T-helper 2 cell treated with Interferon-gamma antibody and Interleukin-4, amounts not matched to agents 5 μg/mL and 100 μg/mL, for 36 hours (primary cell): Measurements from ENCODE around the gene IFNL3.
A peak's percentile ranks its signal among the peaks of the same experiment; 100 is the strongest.
"Not testable (repeated sequence)": the region's sequence is repeated elsewhere in the genome, so short reads cannot be mapped to it uniquely, and the experiment has no call there.

Experiments used
- DNase-seq: peaks from one replicate; pipeline ENCODE4 v3.0.0; 2021; ENCODE audit warnings: low spot score
- H3K27ac Mint-ChIP-seq: one replicate; pipeline ENCODE4 v1.8.0; 2021; ENCODE audit warnings: mild to moderate bottlenecking, mixed read lengths
- H3K27me3 Mint-ChIP-seq: one replicate; pipeline ENCODE4 v1.8.0; 2021; ENCODE audit warnings: low read depth, mixed read lengths
- H3K36me3 Mint-ChIP-seq: one replicate; pipeline ENCODE4 v1.8.0; 2021; ENCODE audit warnings: low read depth, mixed read lengths
- H3K4me1 Mint-ChIP-seq: one replicate; pipeline ENCODE4 v1.8.0; 2021; ENCODE audit warnings: low read depth, mixed read lengths
- H3K4me3 Mint-ChIP-seq: one replicate; pipeline ENCODE4 v1.8.0; 2022; ENCODE audit warnings: mild to moderate bottlenecking, moderate library complexity, mixed read lengths
- H3K9me3 Mint-ChIP-seq: one replicate; pipeline ENCODE4 v1.8.0; 2021; ENCODE audit warnings: mixed read lengths

IFNL3 gene

GRCh38 chr19:39218230-39219007, 26.4 kb downstream of the IFNL3 start:
- Mint-ChIP-seq H3K4me1 (no peaks in the 10 kb centered on the region), H3K9me3 (no peaks in the 10 kb centered on the region), H3K27ac (no peak overlapping the region), H3K4me3 (no peak overlapping the region), H3K27me3 (peaks cover 12% of the 10 kb centered on the region), H3K36me3 (no peaks in the 10 kb centered on the region)
- no peak for DNase-seq

GRCh38 chr19:39217094-39217493, 27.7 kb downstream of the IFNL3 start:
- no peak for DNase-seq
- no peaks in the 10 kb centered on the region for H3K4me1 Mint-ChIP-seq
- H3K4me3 Mint-ChIP-seq, result no peak overlapping the region
- H3K27me3 Mint-ChIP-seq, result peaks cover 12% of the 10 kb centered on the region
- no peak overlapping the region for H3K27ac Mint-ChIP-seq
- H3K9me3 Mint-ChIP-seq, result no peaks in the 10 kb centered on the region
- no peaks in the 10 kb centered on the region for H3K36me3 Mint-ChIP-seq

GRCh38 chr19:39215323-39215722, 29.5 kb downstream of the IFNL3 start:
- H3K27ac Mint-ChIP-seq, result not testable (repeated sequence)
- peaks cover 12% of the 10 kb centered on the region for H3K27me3 Mint-ChIP-seq

GRCh38 chr19:39212375-39212742, 32.4 kb downstream of the IFNL3 start:
- H3K4me3 Mint-ChIP-seq, result no peak overlapping the region
- H3K4me1 Mint-ChIP-seq, result no peaks in the 10 kb centered on the region
- H3K27me3 Mint-ChIP-seq, result peaks cover 10% of the 10 kb centered on the region
- H3K36me3 Mint-ChIP-seq, result no peaks in the 10 kb centered on the region
- H3K9me3 Mint-ChIP-seq, result no peaks in the 10 kb centered on the region
- DNase-seq, result peak; percentile 34
- H3K27ac Mint-ChIP-seq, result no peak overlapping the region

More at GRCh38 chr19:39215323-39215722, 29.5 kb downstream of the IFNL3 start:
- H3K4me1 Mint-ChIP-seq, H3K36me3 Mint-ChIP-seq, DNase-seq, H3K9me3 Mint-ChIP-seq, H3K4me3 Mint-ChIP-seq: not testable (repeated sequence)

GRCh38 chr19:39211731-39212374, 33.0 kb downstream of the IFNL3 start:
- Mint-ChIP-seq H3K27me3 (peaks cover 5% of the 10 kb centered on the region), H3K27ac (no peak overlapping the region), H3K4me1 (no peaks in the 10 kb centered on the region), H3K4me3 (no peak overlapping the region), H3K9me3 (no peaks in the 10 kb centered on the region), H3K36me3 (no peaks in the 10 kb centered on the region)
- no peak for DNase-seq

- H3K27me3 Mint-ChIP-seq, result peaks cover 16% of the 10 kb centered on the region
- no peaks in the 10 kb centered on the region for H3K36me3 Mint-ChIP-seq
- H3K9me3 Mint-ChIP-seq, result no peaks in the 10 kb centered on the region
These were observed 35.6 kb downstream of the IFNL3 start for GRCh38 chr19:39209196-39209595.

GRCh38 chr19:39208175-39208795, 36.5 kb downstream of the IFNL3 start:
- no peak overlapping the region for H3K4me3 Mint-ChIP-seq
- no peak for DNase-seq
- no peaks in the 10 kb centered on the region for H3K9me3 Mint-ChIP-seq
- H3K27ac Mint-ChIP-seq, result no peak overlapping the region
- no peaks in the 10 kb centered on the region for H3K36me3 Mint-ChIP-seq
- no peaks in the 10 kb centered on the region for H3K4me1 Mint-ChIP-seq
- peaks cover 23% of the 10 kb centered on the region for H3K27me3 Mint-ChIP-seq

More at GRCh38 chr19:39209196-39209595, 35.6 kb downstream of the IFNL3 start:
- Mint-ChIP-seq H3K27ac (no peak overlapping the region), H3K4me3 (no peak overlapping the region), H3K4me1 (no peaks in the 10 kb centered on the region)
- no peak for DNase-seq

GRCh38 chr19:39207293-39207836, 37.4 kb downstream of the IFNL3 start:
- Mint-ChIP-seq H3K36me3 (no peaks in the 10 kb centered on the region), H3K27me3 (peaks cover 31% of the 10 kb centered on the region), H3K4me1 (no peaks in the 10 kb centered on the region), H3K27ac (no peak overlapping the region), H3K4me3 (no peak overlapping the region), H3K9me3 (no peaks in the 10 kb centered on the region)
- no peak for DNase-seq

GRCh38 chr19:39206122-39206521, 38.7 kb downstream of the IFNL3 start:
- H3K36me3 Mint-ChIP-seq, result no peaks in the 10 kb centered on the region
- H3K4me3 Mint-ChIP-seq, result no peak overlapping the region
- DNase-seq, result no peak
- H3K4me1 Mint-ChIP-seq, result no peaks in the 10 kb centered on the region
- H3K9me3 Mint-ChIP-seq, result no peaks in the 10 kb centered on the region
- no peak overlapping the region for H3K27ac Mint-ChIP-seq
- H3K27me3 Mint-ChIP-seq, result peaks cover 37% of the 10 kb centered on the region

- Mint-ChIP-seq H3K9me3 (no peaks in the 10 kb centered on the region), H3K27ac (no peak overlapping the region), H3K36me3 (no peaks in the 10 kb centered on the region), H3K27me3 (peaks cover 44% of the 10 kb centered on the region), H3K4me3 (no peak overlapping the region), H3K4me1 (no peaks in the 10 kb centered on the region)
- DNase-seq, result no peak
These were observed 39.4 kb downstream of the IFNL3 start for GRCh38 chr19:39205449-39205764.

- Mint-ChIP-seq H3K4me3 (no peak within 1 kb of the TSS), H3K27ac (no peak within 1 kb of the TSS)
These were observed 41.1 kb downstream of the IFNL3 start, which contains the start of gene SYCN for GRCh38 chr19:39203372-39204341. SYCN (minus strand) TSS chr19:39204263; CDS start chr19:39204254, 9 bp downstream.

GRCh38 chr19:39202998-39203355, 41.8 kb downstream of the IFNL3 start:
- H3K27ac Mint-ChIP-seq, result no peak overlapping the region
- no peak for DNase-seq
- H3K27me3 Mint-ChIP-seq, result peaks cover 56% of the 10 kb centered on the region
- no peaks in the 10 kb centered on the region for H3K9me3 Mint-ChIP-seq
- no peaks in the 10 kb centered on the region for H3K4me1 Mint-ChIP-seq
- no peak overlapping the region for H3K4me3 Mint-ChIP-seq
- no peaks in the 10 kb centered on the region for H3K36me3 Mint-ChIP-seq

More at GRCh38 chr19:39203372-39204341, 41.1 kb downstream of the IFNL3 start, which contains the start of gene SYCN:
- no peaks in the 10 kb centered on the region for H3K4me1 Mint-ChIP-seq
- H3K9me3 Mint-ChIP-seq, result no peaks in the 10 kb centered on the region
- DNase-seq, result no peak
- H3K27me3 Mint-ChIP-seq, result peaks cover 50% of the 10 kb centered on the region
- no peaks in the 10 kb centered on the region for H3K36me3 Mint-ChIP-seq

- peaks cover 3% of the 10 kb centered on the region for H3K4me1 Mint-ChIP-seq
- H3K27ac Mint-ChIP-seq, result no peak overlapping the region
- DNase-seq, result no peak
- H3K36me3 Mint-ChIP-seq, result no peaks in the 10 kb centered on the region
- no peaks in the 10 kb centered on the region for H3K9me3 Mint-ChIP-seq
- H3K4me3 Mint-ChIP-seq, result no peak overlapping the region
- peaks cover 69% of the 10 kb centered on the region for H3K27me3 Mint-ChIP-seq
These were observed 44.0 kb downstream of the IFNL3 start for GRCh38 chr19:39200803-39201115.
